OCI-M1 (cell line): ENCODE measurements around the gene SHISA2.

ENCODE experiments used
- DNase-seq: peaks from one replicate; lab custom pipeline; 2025; lab: John Stamatoyannopoulos, UW

SHISA2 gene

DNA sequence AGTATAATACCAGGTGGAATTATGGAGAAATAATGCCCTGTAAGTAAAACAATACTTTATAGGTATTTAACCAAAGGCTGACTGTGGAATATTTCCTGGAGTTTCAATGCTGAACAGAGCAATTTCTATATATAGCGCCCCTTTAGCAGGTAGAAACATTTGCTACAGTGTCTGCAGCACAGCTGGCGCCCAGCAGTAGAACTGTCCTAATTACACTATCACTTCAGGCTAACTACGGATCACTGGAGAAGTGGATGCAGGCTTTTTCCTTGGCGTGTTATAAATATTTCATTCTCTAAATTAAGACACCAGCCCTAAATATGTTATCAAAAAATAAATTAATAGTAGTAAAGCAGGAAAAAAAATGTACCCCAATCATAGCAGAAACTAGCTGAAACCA is 3.1 kb downstream of the SHISA2 start:
- no peak for DNase-seq

DNA sequence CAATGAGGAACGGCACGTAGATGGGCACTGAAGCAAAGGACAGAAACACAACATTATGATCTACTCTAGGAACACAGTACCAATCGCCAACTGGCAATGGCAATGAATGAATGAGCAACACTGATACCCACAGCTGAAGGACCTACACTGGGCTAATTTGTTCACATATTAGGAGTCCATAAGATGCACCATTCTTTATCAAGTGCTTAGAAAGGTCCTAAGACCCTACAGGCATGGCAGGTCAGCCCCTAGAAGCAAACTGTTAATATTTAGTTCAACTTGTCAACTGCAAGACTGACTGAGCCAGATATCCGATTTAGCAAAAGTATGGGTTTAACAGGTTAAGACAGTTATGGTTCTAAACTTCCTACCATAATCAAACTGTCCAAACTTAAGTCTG is 4.8 kb downstream of the SHISA2 start:
- no peak for DNase-seq

DNA sequence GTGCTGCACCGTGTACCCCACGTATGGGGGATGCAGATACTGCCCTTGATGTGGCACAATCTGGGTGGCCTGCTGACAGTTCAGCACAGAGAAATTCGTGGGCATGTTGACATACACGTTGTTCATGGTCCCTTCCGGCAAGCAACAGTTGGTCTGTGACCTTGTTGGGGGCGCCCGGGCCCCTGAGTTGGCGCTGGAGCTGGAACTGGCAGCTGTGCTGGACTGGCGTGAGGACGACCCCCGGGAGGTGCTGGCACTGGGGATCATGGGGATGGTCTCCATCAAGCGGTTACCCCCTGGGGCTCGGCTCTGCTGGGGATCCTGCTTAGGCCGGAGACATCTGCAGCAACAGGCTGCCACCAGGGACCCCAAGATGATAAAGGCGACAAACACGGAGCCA is 5.2 kb downstream of the SHISA2 start:
- no peak for DNase-seq

DNA sequence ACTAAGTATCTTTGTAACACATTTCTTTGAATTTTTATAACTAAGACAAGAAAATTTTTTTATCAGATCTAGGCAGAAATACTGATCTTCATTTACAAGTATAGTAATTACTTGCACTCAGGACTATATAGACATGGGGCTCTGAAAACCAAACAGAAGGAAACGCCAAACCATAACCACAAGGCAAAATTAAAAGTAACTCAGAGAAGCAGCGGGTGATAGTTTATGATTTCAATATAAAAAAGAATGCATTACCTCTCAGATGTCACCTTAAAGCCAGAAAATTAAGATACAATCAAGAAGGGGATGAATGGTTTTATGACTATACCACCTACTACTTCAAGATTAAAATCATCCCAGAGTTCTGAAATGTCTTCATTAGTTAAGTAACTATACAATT is 6.7 kb downstream of the SHISA2 start:
- no peak for DNase-seq

DNA sequence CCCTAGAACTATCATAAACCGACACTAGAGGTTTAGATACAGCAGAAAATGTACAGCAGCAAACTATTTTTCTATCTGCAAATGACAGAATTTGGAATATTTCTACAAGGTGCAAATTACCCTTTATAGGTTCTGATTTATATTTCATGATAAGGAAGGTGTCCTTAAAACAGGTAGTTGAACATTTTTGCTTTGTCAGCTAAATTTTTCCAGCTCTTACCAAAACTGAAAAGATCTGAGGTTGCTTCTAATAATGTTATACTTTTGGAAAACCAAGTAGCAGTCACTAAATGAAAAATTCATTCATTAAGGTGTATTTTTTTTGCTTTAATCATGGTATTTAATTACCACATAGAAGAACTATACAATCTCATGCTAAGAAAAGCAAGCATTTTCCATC is 9.0 kb downstream of the SHISA2 start:
- no peak for DNase-seq

DNA sequence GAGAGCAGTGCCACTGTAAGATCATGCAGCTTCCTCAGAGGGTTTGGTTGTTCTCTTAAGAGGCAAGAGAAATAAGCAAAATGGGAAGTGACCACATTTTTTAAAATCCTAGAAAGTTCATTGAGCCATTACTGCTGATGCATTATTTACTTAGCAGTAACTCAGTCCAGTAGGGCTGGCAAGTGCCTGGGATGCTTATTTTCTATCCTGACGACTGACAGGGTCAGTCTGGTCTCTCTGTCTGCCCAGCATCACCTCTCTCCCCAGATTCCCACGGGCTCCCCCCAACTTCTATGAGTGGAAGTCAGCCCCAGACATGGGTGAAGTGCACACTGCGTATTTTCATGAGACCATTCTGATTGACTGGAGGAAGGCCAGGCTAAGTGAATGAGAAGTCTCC is 10.4 kb downstream of the SHISA2 start:
- DNase-seq, result no peak

DNA sequence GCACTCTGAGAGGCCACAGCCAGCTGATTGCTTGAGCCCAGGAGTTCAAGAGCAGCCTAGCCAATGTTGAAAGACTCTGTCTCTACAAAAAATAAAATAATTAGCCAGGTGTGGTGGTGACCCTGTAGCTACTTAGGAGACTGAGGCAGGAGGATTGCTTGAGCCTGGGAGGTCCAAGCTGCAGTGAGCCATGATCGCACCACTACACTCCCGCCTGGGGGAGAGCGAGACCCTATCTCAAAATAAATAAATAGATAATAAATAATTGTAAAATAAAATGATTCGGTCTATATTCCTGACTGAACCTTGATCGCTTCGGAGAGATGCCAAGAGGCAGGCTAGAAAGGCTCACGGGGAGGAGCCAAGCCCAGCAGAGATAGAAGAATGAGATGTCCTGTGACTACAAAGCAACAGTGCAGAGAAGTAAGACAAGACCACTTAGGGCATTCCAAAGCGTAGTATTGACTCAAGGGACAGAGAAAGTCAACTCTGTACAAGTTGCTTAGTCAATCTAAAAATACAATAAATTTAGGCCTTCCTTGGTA is 12.8 kb downstream of the SHISA2 start:
- DNase-seq, result no peak

DNA sequence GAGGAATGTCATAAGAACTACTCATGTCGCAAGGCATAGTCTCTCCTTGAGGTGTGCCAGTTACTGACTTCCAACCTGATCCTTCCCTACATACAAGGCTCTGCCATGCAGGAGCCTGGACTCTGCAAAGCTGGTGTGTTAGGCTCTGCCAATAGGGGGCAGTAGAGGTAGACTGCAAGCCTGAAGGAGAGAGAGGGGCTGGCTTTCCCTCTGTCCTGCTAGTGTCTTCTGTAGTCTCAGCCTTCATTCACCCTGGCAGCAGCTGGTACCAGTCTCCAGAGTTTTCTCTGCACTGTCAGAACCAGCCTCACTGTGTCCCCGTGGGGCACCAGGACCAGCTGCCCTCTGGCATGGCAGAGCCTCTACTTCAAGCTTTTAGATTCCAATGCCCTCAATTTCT is 14.5 kb downstream of the SHISA2 start:
- DNase-seq, result peak; percentile 0

DNA sequence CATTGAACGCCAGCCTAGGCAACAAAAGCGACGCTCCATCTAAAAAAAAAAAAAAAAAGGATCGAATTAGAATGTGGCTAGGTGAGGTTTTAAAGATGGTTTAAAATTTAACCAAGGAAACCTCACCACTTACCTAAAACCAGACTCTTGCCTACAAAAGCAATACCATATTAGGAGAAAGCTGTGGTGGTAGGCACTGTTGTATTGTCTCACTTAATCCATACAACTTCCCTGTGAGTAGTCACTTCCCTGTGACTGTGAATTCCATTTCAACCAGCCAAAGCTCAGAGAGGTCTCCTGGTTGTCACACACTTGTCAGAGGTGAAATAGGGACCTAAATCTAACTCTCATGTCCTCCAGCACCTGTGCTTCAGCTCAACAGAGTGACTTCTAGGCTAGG is 15.4 kb downstream of the SHISA2 start:
- no peak for DNase-seq

DNA sequence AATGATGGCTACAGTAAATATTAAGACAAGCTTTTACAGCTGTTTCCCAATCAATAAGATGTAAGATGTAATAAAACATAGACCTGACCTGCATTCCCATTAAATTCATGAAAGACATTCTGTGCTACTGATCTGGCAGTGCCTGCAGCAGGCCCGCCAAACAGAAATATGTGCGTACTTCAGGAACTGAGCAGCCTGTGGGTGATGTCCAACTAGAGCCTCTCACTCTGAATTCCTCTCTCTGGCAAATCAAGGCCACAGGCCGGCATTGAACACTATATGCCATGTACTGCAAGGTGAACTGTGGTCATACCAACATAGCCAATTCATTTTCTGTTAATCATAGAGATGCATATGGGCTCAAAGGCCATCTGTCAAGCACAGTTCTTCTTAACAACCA is 17.8 kb downstream of the SHISA2 start:
- no peak for DNase-seq

DNA sequence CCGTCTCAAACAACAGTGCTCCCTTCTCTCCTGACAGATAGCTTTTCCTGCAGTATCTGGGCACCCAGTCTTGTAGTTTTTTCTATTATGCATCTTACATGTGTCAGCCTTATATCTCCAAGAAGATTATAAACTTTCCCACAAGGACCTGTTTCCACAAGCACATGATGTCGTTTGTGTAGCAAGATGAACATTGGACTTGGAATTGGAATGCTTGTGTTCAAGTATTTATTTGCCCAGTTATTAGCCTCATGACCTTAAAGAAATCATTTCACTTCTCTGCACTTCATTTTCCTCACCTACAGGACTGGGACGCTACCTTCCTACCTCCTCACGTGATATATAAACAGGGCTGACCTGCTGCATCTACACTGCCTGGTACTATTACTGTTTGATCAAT is 21.5 kb downstream of the SHISA2 start:
- no peak for DNase-seq

DNA sequence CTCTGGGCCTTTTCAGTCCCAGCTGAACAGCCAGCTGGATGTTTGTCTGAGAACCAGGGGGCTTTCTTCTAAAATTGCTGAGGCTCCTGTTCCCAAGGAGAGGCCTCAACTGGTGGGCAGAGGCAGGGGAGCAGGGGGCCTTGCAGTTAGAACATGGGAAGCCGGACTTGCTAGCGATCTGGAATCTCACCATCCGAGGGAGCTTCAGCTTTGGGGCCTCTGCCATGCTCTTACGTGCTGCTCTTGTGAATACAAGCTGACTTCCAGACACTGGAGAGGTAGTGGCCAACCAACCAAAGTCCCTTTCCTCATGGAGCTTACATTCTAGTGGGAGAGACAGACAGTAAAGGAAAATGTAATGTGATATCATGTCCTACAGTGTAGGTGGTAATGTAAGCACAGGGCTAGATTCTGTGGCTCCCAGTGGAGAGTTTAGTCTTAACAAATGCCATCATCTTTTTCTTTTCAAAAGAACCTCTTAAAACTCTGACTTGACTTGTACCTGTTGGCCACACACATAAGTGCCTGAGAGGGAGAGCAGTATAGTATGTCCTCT is 22.2 kb downstream of the SHISA2 start:
- DNase-seq, result no peak

DNA sequence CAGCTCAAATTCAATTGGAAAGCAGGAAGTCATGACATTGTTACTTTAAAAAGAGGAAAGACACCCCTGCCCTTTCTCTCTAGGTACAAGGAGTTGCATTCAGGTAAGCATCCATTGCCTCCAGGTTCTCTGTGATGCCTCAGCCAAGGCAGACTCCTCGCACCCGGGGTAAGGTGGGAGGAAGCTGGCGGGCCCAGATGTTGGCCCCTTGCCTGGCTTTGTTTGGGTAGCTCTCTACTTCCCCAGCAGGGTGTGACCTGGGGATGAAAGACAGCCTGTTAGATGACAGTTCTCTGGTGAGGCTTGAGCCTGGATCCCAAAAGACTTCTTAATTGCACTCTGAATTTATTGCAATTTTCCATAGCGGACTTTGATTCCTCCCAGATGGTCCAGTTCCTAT is 25.6 kb downstream of the SHISA2 start:
- no peak for DNase-seq

DNA sequence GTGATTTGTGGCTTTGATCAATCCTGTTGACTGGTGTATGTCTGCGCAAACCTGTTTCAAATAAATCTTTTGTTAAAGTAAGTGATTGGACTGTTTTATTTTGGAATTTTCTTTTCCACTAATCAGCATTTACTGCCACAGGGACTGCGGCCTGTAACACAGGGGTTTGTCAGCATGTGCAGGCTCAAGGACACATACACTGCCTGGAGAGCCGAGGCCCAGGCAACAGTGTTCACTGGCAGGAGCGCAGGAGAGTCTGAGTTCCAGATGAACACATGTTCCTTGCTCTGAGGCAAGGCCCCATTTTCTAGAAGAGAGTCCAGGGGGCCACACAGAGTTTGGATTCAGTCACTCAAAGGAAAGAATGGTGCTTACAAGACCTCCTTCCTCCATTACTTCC is 26.0 kb downstream of the SHISA2 start:
- no peak for DNase-seq

DNA sequence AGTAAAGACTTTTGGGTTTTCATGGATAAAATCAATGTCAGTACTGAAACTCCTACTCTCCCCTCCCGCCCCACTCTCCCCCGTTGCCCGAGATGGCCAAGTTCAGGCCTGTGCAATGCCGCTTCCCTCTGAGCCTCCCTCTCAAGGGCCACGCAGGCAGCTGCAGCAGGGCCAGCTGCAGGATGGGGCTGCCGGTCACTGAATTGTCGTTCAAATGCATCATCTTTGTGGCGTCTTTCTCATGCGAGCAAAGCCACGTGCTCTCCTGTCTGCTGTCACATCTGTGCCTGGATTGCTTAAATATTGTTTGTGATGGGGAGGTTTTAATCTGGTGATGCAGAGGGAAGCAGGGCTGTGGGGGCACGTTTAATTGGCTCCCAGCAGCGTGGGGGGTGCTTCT is 26.6 kb downstream of the SHISA2 start:
- no peak for DNase-seq

DNA sequence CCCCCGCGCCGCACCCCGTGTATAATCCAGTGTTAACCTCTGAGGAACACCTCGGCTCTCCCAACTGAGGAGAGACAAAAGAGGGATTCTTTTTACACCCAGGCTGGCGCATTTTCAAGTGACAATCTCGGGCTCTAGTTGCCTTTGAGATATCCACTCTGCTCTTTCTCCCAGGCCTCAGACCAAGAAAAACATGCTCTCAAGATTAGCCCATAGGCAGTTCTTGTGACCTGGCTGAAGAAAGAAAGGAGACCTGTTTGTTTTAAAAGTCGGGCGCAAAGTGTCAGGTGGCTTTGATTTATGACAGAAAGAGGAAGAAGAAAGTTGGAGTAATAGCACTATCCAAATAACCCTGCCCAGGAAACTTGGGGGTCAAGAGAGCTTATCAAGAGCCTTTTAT is 27.3 kb downstream of the SHISA2 start:
- no peak for DNase-seq

DNA sequence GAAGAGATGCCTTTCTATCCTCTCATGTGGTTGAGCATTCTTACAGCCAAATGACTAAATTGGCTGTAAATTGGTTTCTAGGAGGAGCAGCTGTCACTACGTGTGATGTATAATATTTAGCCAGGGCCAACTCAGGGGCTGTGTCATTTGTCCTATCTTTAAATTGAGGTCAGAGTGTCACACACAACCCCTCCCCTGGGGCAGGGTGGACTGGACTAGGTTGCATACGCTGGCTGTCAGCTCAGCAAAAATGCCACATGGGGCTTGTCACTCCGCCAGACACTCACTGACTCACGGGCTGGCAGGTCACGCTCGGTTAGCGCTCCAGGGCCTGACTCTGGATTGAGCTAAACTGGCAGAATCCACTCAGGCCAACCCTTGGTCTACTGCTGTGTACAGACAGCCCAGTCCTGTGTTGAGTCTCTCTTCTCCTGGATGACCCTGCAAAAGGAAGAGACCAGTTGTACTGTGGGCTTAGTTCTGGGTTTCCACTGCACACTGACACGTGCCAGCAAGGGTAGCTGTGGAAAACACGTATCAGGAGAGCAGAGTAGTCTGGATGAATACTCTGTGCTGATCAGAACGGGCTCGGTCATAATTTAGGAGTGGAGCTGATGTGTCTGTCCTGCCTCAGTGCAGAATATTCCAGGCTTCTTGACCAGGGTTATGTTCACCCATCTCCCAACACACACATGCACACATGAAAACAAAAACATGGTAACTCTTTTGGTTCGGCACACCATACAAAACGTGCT is 29.1 kb downstream of the SHISA2 start:
- no peak for DNase-seq

DNA sequence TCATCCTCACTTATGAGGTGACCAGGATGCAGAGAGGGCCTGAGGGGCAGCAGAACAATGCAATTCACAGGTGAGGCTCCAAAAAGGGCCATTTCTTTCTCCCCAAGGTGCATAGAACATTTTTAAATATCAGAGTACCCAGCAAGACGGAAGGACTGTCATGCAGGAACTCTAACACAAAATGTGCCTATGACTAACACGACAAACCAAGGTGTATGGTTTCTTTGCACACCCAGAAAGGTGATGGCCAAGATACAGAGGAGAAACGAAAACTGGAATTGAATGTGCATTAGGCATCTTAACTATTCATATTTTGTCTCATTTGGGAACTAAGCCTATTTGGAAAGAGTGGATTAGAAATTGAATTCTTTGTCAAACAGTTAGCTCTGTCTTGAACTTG is 29.9 kb downstream of the SHISA2 start:
- DNase-seq, result no peak

DNA sequence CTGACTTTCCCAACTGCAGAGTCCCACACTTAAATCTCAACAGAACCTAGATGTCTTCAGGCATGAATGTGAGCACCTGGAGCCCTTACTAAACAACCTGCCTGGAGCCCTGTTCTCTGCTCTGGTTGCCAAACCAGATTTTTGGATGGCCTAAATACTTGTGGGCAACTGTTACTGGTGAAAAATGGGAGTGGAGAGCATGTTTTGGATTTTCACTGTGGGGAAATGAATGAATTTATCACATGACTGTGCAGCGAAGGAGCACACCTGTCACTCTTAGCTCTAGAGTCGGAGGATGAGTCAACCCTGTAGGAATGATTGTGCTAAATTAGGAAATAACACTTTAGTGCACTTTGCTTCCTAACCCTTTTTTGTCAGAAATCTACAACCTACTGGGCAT is 30.3 kb downstream of the SHISA2 start:
- DNase-seq, result no peak

DNA sequence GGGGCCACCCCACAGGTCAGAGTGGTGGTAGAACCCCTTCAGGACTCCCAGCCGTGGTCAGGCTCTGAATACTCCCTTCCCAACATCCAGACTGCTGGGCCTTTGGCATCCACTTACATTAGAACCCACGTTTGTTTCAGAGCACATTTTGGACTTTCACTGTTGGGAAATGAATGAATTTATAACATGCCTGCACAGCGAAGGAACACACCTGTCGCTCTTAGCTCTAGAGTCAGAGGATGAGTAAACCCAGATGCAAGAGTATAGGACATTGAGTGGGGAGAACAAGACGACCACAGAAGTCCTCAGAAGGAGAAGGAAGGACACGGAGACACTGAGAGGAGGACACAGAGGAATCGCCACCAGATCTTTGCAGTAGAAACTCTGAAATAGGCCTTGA is 30.9 kb downstream of the SHISA2 start:
- DNase-seq, result no peak

DNA sequence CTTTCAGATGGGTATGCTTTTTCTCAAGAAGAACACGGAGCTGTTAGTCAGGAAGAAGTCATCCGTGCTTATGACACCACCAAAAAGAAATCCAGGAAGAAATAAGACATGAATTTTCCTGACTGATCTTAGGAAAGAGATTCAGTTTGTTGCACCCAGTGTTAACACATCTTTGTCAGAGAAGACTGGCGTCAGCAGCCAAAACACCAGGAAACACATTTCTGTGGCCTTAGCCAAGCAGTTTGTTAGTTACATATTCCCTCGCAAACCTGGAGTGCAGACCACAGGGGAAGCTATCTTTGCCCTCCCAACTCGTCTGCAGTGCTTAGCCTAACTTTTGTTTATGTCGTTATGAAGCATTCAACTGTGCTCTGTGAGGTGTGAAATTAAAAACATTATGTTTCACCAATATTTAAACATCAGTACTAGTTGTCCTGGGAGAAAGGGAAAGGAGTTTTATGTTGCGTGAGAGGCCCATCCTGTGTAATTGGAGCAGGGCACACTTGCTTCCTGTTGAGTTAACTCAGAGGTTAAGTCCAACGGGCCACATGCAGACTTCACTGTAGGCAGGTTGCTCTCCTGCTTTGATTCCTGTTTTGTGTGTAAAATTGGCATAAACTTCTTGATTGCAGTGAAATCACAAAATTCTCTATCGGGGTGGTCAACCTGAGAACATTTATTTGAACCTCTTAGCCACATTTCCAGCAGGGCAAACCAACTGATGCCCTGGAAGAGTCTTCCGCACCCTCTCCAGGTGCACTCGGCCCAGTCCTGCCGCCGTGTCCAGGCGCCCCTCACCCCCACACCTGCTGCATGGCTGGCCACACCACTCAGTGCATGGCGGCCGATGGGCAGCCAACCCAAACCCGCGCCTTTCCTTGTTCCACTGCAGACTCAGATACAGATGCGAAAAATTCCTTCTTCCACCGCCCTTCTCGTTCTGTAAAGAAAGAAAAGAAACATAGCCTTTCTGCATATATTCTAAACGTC is 31.6 kb downstream of the SHISA2 start:
- DNase-seq, result no peak

DNA sequence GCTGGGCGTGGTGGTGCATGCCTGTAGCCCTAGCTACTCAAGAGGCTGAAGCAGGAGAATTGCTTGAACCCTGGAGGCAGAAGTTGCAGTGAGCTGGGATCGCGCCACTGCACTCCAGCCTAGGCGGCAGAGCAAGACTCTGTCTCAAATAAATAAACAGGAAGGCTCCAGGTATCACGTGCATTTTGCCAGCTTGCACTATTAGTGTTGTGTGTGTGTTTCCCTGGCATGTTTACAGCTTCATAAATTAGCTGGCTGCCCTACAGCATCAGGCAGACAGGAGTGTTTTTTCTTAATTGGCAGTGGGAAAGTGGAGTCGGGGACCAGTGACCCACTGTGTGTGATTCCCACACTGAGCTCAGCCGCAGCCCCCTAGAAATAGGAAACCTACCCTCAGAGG is 32.6 kb downstream of the SHISA2 start:
- no peak for DNase-seq
